BLaER1 (cell line): Measurements from ENCODE around the gene AHNAK.

Source experiments
- H3K27ac ChIP-seq: shearing (Covaris generic); formaldehyde crosslinking; 2 replicates; pipeline ENCODE4 v1.8.1; 2022
- H3K27me3 ChIP-seq: shearing (Covaris generic); formaldehyde crosslinking; 2 replicates; pipeline ENCODE4 v1.8.1; 2022
- H3K36me3 ChIP-seq: shearing (Covaris generic); formaldehyde crosslinking; 2 replicates; pipeline ENCODE4 v1.8.1; 2022
- H3K4me1 ChIP-seq: shearing (Covaris generic); formaldehyde crosslinking; 2 replicates; pipeline ENCODE4 v1.8.1; 2022
- H3K4me2 ChIP-seq: shearing (Covaris generic); formaldehyde crosslinking; 2 replicates; pipeline ENCODE4 v1.8.1; 2022
- H3K4me3 ChIP-seq: shearing (Covaris generic); formaldehyde crosslinking; 2 replicates; pipeline ENCODE4 v1.8.1; 2022
- H3K9ac ChIP-seq: shearing (Covaris generic); formaldehyde crosslinking; 2 replicates; pipeline ENCODE4 v1.8.1; 2022
- H3K9me3 ChIP-seq: shearing (Covaris generic); formaldehyde crosslinking; 2 replicates; pipeline ENCODE4 v1.8.1; 2022
- H4K20me1 ChIP-seq: shearing (Covaris generic); formaldehyde crosslinking; 2 replicates; pipeline ENCODE4 v1.8.1; 2022
- Cebpa-rat ChIP-seq: shearing (Covaris generic); IDR thresholded peaks from 2 replicates; pipeline ENCODE4 v1.8.1; 2022

AHNAK gene

GRCh38 chr11:62479631-62480201 is 66.9 kb downstream of the AHNAK start:
- no peak for TF ChIP-seq Cebpa-rat
- 0 out of 2 replicates have a peak, but pooled peaks cover 3% of the 10 kb centered on the region for H3K27me3 ChIP-seq

GRCh38 chr11:62477927-62478326 is 68.7 kb downstream of the AHNAK start:
- H3K9ac ChIP-seq, result no peak overlapping the region
- no peak overlapping the region for H3K27ac ChIP-seq
- no peaks in the 10 kb centered on the region for H3K9me3 ChIP-seq
- no peak overlapping the region for H3K4me2 ChIP-seq
- H3K4me1 ChIP-seq, result no peaks in the 10 kb centered on the region
- H3K4me3 ChIP-seq, result no peak overlapping the region
- 0 out of 2 replicates have a peak, but pooled peaks cover 3% of the 10 kb centered on the region for H3K27me3 ChIP-seq
- H4K20me1 ChIP-seq, result no peaks in the 10 kb centered on the region
- H3K36me3 ChIP-seq, result no peaks in the 10 kb centered on the region
- no peak for TF ChIP-seq Cebpa-rat

More at GRCh38 chr11:62479631-62480201, 66.9 kb downstream of the AHNAK start:
- H4K20me1 ChIP-seq, result no peaks in the 10 kb centered on the region
- H3K9ac ChIP-seq, result no peak overlapping the region
- no peaks in the 10 kb centered on the region for H3K4me1 ChIP-seq
- no peak overlapping the region for H3K4me2 ChIP-seq
- no peak overlapping the region for H3K27ac ChIP-seq
- no peaks in the 10 kb centered on the region for H3K9me3 ChIP-seq
- no peak overlapping the region for H3K4me3 ChIP-seq
- H3K36me3 ChIP-seq, result no peaks in the 10 kb centered on the region

GRCh38 chr11:62472063-62472884 is 74.3 kb downstream of the AHNAK start:
- TF ChIP-seq Cebpa-rat, result no peak
- no peak overlapping the region for H3K27ac ChIP-seq
- H3K4me2 ChIP-seq, result no peak overlapping the region
- no peak overlapping the region for H3K9ac ChIP-seq
- no peaks in the 10 kb centered on the region for H3K4me1 ChIP-seq
- no peaks in the 10 kb centered on the region for H3K27me3 ChIP-seq
- H3K9me3 ChIP-seq, result no peaks in the 10 kb centered on the region
- no peaks in the 10 kb centered on the region for H3K36me3 ChIP-seq
- H3K4me3 ChIP-seq, result no peak overlapping the region
- no peaks in the 10 kb centered on the region for H4K20me1 ChIP-seq

GRCh38 chr11:62471603-62472002 is 75.0 kb downstream of the AHNAK start:
- Histone ChIP-seq H3K9ac (no peak overlapping the region), H3K36me3 (no peaks in the 10 kb centered on the region), H3K9me3 (no peaks in the 10 kb centered on the region), H3K27me3 (no peaks in the 10 kb centered on the region), H3K4me1 (no peaks in the 10 kb centered on the region), H3K27ac (no peak overlapping the region), H3K4me2 (no peak overlapping the region), H3K4me3 (no peak overlapping the region), H4K20me1 (no peaks in the 10 kb centered on the region)
- no peak for TF ChIP-seq Cebpa-rat

- TF ChIP-seq Cebpa-rat, result no peak
- Histone ChIP-seq H3K27ac (no peak overlapping the region), H3K27me3 (no peaks in the 10 kb centered on the region), H3K9me3 (no peaks in the 10 kb centered on the region), H3K4me2 (no peak overlapping the region), H3K4me1 (no peaks in the 10 kb centered on the region), H3K36me3 (no peaks in the 10 kb centered on the region), H4K20me1 (no peaks in the 10 kb centered on the region), H3K9ac (no peak overlapping the region), H3K4me3 (no peak overlapping the region)
Observed at GRCh38 chr11:62468577-62468976, 78.0 kb downstream of the AHNAK start.

GRCh38 chr11:62466444-62466843 is 80.2 kb downstream of the AHNAK start:
- Histone ChIP-seq H3K4me2 (no peak overlapping the region), H3K9ac (no peak overlapping the region), H3K9me3 (no peaks in the 10 kb centered on the region), H4K20me1 (no peaks in the 10 kb centered on the region), H3K27ac (no peak overlapping the region), H3K27me3 (no peaks in the 10 kb centered on the region), H3K4me1 (no peaks in the 10 kb centered on the region), H3K4me3 (no peak overlapping the region), H3K36me3 (no peaks in the 10 kb centered on the region)
- no peak for TF ChIP-seq Cebpa-rat

- H3K27ac ChIP-seq, result no peak overlapping the region
- H4K20me1 ChIP-seq, result no peaks in the 10 kb centered on the region
- H3K27me3 ChIP-seq, result no peaks in the 10 kb centered on the region
- H3K36me3 ChIP-seq, result no peaks in the 10 kb centered on the region
- no peak for TF ChIP-seq Cebpa-rat
- H3K9ac ChIP-seq, result no peak overlapping the region
- no peaks in the 10 kb centered on the region for H3K9me3 ChIP-seq
- no peak overlapping the region for H3K4me3 ChIP-seq
- H3K4me1 ChIP-seq, result no peaks in the 10 kb centered on the region
- H3K4me2 ChIP-seq, result no peak overlapping the region
Observed at GRCh38 chr11:62464655-62465054, 82.0 kb downstream of the AHNAK start.

GRCh38 chr11:62463121-62463542 is 83.5 kb downstream of the AHNAK start:
- H3K9me3 ChIP-seq, result no peaks in the 10 kb centered on the region
- H4K20me1 ChIP-seq, result no peaks in the 10 kb centered on the region
- H3K9ac ChIP-seq, result no peak overlapping the region
- H3K27ac ChIP-seq, result no peak overlapping the region
- no peaks in the 10 kb centered on the region for H3K4me1 ChIP-seq
- no peak overlapping the region for H3K4me2 ChIP-seq
- H3K4me3 ChIP-seq, result no peak overlapping the region
- TF ChIP-seq Cebpa-rat, result no peak
- no peaks in the 10 kb centered on the region for H3K36me3 ChIP-seq
- H3K27me3 ChIP-seq, result no peaks in the 10 kb centered on the region

- Histone ChIP-seq H3K27me3 (no peaks in the 10 kb centered on the region), H3K9me3 (no peaks in the 10 kb centered on the region), H4K20me1 (no peaks in the 10 kb centered on the region), H3K36me3 (no peaks in the 10 kb centered on the region), H3K4me3 (no peak overlapping the region), H3K4me2 (no peak overlapping the region), H3K9ac (no peak overlapping the region), H3K27ac (no peak overlapping the region), H3K4me1 (no peaks in the 10 kb centered on the region)
- TF ChIP-seq Cebpa-rat, result no peak
Observed at GRCh38 chr11:62462508-62462892, 84.1 kb downstream of the AHNAK start.

GRCh38 chr11:62461740-62462507 is 84.7 kb downstream of the AHNAK start:
- Histone ChIP-seq H3K36me3 (no peaks in the 10 kb centered on the region), H3K27ac (no peak overlapping the region), H3K4me2 (no peak overlapping the region), H3K4me1 (no peaks in the 10 kb centered on the region), H3K27me3 (no peaks in the 10 kb centered on the region), H3K4me3 (no peak overlapping the region), H3K9me3 (no peaks in the 10 kb centered on the region), H4K20me1 (no peaks in the 10 kb centered on the region), H3K9ac (no peak overlapping the region)
- no peak for TF ChIP-seq Cebpa-rat
